ENCODE data around the gene BLOC1S4.
A peak's percentile ranks its signal among the peaks of the same experiment; 100 is the strongest.

BLOC1S4 gene

DNA sequence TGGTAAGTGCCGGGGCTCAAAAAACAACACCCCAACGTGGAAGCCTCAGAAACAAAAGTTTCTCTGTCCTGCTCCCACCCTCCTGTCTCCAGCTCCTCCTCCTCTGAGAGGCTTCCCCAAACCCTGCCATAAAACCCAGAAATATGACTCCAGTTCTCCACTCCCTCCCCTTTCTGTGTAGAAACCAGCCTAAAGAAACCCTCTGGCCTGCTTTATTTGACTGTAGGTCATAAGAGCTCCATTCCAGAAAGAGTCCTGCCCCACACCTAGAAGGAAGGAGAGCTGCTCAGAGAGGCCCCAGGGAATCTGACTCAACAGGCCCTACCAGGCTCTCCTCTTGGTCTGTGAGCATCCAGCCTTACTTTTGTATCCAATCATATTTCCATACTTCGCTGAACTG lies 23.2 kb upstream of the BLOC1S4 start:
- DNase-seq, result no peak

DNA sequence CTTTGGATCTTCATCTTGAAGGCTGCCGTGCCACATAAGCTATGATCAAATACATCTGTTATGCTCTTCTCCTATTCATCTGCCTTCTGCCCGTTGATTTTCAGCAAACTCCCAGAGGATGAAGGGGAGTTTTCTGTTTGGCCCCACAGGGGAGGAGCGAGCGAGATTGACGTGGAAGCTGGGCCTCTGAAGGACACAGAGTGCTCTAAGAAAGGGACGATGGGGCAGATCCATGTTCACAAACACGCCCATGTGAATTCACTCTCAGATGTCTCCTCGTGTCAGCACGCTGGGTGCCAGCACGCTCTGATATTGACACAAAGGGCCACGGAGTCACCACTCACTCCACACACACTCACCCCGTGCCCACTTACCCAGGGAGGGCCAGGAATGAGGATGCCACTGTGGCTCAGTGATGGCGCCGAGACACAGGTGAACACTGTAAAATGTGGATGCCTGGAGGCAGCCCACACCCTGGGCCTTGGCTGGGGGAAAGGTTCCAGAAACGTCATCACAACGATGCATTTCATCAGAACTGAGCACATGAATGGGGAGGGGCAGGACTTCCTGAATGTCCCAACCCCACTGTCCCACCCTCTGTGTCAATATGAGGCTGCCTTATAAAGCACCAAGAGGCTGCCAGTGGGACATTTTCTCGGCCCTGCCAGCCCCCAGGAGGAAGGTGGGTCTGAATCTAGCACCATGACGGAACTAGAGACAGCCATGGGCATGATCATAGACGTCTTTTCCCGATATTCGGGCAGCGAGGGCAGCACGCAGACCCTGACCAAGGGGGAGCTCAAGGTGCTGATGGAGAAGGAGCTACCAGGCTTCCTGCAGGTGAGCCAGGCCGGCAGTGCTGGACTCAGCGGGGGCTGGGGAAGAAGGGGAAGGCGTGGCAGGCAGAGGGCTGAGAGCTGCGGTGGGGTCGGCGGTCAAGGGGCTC lies 22.5 kb upstream of the BLOC1S4 start, which contains the start of gene S100P:
Gene S100P, plus strand, starts transcription at position 648 of the 946 bp plus-strand sequence. Its CDS starts 55 bp downstream, at position 703.
- no peak for DNase-seq

DNA sequence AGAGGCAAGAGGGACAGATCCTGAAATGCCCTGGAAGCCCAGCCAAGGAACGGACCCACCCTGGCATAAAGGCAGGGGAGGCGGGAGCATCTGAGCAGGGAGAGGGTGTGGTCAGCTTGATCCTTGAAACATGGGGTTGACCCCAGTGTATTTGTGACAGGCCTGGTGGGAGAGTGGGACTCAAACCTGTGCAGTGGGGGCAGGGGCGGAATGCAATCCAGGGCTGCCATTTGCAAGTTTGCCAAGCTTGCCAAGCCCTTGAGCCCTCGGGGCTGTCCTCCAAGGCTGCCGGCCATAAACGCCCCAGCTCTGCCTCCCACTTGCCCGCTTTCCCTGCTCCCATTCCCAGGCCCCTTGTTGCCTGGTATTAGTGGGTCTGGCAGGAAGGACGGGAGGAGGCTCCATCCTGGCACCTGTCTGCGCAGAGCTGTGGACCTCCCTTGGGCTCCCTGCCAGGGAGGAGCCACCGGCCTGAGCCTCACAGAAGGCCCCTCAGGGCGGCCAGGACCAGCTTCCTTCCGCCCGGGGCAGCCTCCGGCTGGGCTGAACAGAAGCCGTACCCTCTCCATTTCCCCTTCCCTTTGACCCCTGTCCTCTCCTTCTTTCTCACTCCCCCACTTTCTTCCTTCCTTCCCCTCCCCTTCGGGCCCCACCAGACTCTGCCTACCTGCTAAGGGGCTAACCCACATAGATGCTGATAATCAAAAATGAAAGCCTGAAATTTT lies 21.6 kb upstream of the BLOC1S4 start:
- no peak for DNase-seq

DNA sequence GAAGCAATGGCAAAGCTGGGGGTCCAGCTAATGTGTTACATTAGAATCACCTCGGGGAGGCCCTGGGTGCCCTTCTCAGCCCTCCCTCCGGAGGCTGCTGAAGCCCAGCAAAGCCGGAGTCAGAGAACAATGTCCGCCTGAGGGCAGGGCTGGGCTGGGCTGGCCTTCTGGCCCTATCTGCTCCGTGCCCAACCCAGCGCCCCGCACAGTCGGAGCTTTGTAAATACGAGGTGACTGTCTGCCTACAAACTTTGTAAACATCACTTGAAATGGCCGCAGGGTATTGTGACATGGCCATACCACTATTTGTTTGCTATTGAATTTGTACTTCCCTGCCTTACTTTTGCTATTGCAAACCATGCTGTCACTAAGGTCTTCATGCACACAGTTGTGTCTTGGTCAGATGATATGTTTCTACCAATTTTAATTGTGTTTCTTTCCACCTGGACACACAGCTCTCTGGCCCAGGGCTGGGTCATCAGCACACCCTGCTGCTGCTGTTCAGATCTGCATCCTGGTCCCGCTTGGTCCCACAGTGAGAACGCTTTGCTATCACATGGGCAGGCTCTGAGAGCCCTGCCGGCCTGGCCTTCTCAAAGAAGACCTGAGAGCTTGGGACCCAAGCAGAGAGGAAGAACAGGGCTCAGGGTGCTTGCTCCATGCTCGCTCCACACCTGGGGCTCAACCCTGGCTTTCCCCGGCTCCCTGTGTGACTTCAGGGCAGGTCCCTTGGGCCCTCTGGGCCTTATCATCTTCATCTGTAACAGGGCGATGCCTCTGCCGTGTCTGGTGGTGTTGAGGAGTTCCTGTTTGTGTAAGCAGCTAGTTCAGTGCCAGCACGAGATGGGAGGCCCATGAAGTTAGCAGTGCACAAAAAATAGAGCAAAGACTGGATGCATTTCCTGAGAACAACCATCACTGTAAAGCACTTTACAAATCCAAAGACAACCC lies 20.0 kb upstream of the BLOC1S4 start:
- no peak for DNase-seq

DNA sequence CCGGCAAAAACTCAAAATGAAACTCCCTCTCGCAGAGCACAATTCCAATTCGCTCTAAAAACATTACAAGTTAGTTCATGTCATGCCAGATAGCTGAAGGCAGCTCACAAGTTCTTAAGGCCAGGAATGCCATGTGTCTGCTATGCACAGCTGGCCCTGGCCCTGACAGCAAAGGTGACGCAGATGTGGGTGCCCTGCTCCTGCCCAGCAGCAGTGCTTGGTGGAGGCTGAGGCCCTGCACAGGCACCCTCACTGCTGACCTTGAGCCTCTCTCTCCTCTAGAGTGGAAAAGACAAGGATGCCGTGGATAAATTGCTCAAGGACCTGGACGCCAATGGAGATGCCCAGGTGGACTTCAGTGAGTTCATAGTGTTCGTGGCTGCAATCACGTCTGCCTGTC lies 19.4 kb upstream of the BLOC1S4 start:
- DNase-seq, result no peak

DNA sequence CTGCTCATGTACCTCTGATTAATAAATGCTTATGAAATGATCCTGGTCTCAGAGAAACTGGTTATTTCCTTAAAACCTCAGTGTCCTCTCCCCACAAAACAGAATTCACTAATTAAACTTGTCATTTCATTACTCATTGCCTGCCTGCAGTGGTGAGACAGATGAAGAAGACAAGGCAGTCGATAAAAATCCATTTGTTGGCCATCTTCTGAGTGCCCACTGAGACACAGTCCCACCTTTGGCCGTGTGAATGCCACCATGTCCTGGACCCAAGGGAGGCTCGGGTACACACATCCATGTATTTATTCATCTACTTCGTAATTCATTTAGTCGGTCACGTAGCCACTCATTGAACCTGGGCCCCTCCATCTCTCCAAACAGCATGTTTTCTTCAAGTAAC lies 18.8 kb upstream of the BLOC1S4 start:
- DNase-seq, result no peak

DNA sequence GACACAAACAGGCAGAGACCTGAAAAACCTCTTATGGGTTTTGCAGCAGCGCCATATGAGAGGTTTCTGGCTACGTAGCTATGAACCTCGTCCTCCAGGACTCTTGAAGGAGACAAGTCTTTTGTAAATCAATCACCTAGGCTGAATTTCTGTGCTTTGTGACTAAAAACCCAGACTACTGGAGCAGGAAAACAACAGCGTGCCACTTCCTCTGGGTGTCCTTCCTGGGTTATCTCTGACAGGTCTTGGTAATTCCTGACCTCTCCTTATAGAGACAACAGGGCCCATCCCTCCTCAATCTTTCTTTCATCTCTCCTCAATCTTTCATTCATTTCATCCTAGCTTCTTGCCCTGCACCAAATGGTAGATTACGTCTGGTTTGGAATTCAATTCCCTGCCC lies 16.6 kb upstream of the BLOC1S4 start:
- no peak for DNase-seq

DNA sequence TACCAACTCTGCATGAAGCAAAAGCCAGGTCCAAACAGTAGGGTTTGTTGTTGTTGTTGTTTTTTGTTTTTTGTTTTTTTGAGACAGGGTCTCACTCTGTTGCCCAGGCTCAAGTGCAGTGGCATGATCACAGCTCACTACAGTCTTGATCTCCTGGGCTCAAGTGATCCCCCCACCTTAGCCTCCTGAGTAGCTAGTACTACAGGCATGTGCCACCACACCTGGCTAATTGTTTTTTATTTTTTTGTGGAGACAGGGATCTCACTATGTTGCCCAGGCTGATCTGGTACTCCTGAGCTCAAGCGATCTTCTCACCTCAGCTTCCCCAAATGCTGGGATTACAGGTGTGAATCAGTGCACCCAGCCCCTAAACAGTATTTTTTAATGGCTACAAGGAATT lies 16.1 kb upstream of the BLOC1S4 start:
- no peak for DNase-seq

DNA sequence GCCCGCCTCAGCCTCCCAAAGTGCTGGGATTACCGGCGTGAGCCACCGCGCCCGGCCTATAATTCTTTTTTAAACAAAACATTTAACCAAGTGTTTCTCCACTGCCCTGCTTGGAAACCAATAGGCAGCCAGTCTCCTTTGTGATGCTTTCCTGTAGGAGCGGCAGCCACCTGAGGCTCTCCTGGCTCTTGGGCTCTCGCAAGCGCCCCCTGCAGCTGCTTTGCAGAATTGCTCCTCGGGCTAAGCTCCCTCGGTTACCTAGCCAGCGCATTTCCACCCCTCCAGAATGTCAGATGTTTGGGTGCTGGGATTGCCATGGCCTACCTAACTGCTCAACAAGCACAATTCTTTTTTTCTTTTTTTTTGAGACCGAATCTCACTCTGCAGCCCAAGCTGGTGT lies 14.6 kb upstream of the BLOC1S4 start:
- no peak for DNase-seq

DNA sequence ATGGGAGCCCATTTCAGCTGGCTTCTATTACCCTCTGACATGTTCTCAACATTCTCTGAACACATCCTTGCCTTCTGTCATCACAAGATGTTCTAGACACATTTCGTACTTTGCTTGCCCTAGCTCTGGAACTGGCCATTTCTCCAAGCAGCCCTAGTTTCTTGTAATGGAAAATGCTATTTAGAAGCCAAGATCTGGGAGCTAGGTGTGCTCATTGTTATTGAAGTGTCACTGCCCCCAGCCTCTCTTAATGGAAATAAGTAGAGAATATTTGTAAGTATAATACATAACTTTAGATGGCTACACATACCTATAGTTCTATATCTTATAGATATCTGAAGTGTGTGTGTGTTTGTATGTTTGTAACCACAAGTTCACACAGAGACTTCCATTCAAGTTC lies 13.2 kb upstream of the BLOC1S4 start:
- DNase-seq, result no peak

DNA sequence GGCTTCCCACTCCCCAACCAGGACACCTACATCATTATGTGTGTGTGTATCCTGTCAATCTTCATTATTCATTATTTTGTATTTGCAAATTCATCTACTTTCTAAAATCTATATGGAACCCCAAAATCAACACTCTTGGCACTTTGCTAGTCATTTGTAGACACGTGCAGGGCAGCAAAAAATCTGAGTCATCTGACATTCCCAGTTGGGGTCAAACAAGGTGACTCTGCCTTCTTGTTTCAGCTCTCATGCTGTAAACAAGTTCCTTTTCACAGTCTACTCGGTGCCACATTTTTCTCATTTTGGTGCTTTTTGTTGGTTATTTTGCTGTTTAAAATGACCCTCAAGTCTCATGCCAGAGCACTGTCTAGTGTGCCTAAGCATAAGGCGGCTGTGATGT lies 12.2 kb upstream of the BLOC1S4 start:
- DNase-seq, result no peak

DNA sequence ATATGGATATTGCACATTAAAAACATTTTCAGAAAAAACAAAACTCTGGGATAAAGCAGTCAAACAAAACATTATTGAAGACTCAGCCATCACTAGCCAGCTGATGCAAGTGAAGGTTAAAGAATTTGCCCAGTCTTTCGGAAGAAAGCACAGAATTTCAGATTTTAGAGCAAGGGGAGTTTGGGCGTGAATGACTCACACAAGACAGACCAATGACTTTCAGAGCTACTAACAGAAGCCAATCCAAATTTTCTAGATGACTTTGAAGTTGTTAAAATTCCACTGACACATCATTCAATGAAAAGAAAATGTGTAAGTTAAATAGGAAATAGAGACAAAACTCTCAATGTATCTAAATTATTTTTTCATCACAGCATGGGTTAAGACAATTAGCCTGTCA lies 10.3 kb upstream of the BLOC1S4 start:
- no peak for DNase-seq

DNA sequence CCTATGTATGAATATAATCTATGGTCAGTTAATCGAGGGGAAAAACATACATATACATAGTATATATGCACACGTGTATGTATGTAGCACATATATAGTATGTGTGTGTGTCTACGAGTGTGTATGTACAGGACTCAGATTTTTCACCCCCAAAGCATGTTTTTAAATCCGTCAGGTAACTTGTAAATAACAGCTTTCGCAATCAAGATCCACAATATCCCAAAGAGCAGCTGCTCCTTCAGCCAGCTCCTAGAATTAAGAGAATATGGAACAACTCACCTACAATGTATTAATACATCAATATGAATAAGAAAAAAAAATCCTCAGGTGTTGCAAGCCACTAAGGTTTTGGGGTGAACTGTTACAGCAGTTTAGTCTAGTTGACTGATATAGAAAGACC lies 9.8 kb upstream of the BLOC1S4 start:
- DNase-seq, result no peak

DNA sequence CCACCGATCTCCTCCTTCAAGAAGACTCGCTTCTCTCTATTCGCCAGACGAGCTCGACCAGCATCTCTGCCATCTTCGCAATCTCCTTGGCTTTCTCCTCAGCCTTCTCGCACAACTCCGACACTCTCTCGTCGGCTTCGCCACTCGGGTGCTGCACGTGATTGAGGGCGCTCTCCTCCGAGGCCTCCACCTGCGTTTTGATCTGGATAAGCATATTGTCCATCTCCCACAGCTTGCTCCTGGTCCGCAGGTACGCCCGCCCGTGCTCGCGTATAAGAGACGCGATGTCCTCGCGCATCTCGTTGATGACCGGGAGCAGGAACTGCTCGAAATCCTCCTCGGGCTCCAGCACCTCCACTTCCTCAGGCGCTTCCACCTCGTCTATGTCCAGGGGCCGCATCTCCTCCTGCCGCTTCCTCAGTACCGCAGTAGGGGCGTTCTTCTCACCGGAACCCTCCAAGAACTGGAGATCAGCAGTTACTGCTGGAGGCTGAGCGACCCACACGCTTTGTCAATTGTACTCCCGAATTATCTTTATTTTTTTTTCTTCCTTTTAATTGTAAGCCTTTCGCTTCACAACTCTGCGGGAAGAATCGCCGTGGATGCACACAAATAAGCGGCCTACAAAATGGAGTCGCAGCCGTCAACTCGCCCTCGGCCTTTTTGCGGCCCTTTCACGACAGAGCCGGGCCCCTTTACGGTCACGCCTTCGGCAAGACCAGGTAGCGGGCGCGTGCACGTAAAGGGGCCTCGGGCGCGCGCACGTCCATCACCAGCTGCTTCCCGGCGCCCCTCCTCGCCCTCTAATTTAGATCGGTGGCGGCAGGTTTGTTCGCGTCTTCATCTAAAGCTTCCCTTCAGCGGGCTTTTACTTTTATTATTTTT lies 6.5 kb upstream of the BLOC1S4 start, which contains the start of gene MRFAP1L1:
Gene MRFAP1L1, minus strand, starts transcription at position 636 of the 885 bp plus-strand sequence. Its CDS starts 236 bp downstream, at position 400.
- DNase-seq, result peak; percentile 85

DNA sequence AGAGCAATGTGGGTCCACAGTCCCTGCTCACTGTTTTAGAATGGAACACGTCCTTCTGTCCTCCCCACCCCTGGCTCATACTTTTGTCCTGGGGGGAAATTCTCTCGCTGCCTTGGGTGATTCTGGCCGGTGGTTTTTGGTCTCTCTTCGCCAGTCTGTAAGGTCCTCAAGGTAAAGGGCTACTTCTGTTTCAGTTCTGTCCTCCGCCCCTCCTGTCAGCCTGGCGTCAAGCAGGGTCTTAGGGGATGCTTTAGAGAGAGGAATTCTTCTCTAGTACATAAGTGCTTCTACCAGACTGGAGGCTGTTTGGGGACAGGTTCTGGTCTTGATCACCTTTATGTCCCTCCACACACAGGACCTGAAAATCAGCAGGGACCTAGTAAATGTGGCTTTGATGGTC lies 5.7 kb upstream of the BLOC1S4 start:
- DNase-seq, result no peak

DNA sequence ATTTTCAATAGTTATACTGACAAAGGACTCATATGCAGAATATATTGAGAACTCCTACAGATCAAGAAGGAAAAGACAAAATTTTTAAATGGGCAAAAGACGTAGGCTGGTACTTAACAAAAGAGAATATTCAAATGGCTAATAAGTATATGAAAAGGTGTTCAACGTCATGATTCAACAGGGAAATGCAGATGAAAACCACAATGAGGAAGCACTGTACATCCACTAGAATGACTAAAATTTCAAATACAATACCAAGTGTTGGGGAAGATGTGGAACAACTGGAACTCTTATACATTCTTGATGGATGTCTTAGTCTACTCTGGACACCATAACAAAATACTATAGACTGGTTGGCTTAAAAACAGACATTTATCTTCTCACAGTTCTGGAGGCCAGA lies 5.0 kb upstream of the BLOC1S4 start:
- DNase-seq, result no peak

DNA sequence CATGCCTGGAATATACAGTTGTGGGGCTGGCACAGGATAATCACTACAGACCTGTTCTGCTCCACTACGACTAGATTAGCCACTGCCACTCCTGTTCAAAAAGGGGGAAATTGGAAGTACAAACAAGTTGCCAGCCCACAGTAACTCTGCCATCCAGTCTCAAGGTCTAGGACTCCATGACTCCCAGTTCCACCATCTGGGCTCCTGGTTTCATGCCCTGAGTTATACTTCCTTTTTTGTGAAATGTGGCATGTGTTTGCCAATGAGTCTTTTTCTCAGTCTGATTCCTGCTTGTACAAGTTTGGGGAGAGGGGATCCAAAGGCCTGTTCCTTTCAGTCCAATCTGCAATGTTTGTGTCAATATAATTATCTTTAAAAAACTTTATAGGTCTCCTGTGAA lies 1.0 kb upstream of the BLOC1S4 start:
- no peak for DNase-seq

DNA sequence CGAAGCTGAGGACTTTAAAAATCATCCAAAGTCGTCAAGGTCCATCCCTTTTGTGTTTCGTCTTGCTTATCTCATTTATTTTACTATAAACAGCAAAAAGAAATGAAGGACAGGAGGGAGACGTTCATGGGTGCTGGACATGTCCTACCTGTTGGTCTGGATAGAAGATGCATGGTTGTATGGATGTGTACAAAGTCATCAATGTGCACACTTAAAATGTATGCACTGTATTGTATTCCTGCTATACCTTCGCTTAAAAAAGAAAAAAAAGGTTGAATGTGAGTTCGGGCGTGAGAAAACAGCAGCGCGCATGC lies 313 bp upstream of the BLOC1S4 start:
- DNase-seq, result no peak

DNA sequence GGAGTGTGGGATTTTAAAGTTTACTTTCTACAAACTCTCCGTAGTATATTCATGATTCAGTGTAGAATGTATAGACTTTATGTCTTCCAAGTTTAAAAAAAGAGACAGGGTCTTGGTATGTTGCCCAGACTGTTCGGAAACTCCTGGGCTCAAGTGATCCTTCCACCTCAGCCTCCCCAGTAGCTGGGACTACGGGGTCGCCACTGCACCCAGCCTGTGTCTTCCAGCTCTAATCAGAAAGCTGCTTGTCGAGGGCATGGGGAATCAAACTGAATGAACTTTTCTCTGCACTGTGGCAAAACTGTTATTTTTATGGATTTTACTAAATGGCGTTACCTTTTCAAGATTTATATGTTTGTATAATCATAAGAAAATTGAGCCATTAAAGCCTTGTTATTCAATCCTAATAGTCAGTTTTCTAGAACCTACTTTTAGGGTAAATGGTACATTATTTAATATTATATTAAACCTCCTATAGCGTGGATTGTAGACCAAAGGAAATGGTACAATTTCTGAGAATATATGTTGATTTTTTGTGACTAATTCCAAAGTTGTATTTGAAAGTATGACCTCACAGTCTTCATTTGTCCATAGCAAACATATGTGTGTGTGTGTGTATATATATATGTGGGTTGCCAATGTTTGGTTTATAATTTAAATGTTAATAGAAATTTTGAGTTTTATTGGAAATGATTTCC lies 1.1 kb downstream of the BLOC1S4 start:
- DNase-seq, result no peak

DNA sequence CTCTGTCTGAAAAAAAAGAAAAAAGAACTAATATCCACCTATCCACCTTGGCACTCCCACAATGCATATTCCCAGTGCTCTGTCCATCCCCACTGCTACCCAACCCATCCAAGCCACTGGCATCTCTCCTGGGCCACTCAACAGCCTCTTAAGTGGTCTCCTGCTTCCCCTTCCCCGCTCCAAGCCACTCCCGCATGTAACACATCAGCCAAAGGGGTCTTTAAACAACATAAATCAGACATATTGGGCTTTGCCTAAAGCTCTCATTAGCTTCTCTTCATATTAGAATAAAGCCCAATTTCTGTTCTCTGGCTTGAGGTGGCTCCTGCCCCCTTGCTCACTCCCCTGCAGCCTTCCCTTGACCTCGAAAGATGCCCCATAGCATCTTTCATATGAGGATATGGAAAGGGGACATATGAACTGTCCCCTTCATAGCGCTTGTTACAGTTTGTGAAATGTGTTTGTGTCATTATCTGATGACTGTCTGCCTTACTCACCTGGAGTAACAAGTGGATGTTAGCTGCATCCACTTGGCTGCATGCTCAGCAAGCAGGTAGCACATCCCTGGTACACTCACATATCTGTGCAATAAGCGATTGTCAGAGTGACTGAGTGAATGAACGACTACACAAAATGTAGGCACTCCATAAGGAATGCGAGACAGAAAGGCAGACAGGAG lies 3.1 kb downstream of the BLOC1S4 start:
- no peak for DNase-seq

Data from NCI-H446 treated with DMSO at 0.1 percent for 48 hours (cell line).